Natural killer cell (primary cell): ENCODE measurements around the gene KPNA2. TPM values are rescaled to one million over a fixed set of nuclear protein-coding genes. Genes with fewer than 3 reads are reported as not detected.
"Not testable (repeated sequence)": the region's sequence is repeated elsewhere in the genome, so short reads cannot be mapped to it uniquely, and the experiment has no call there.

Source experiments
- ATAC-seq, 3 donors: fragments of 150-1000 bp in 2 of 3; fragments of 200-7000 bp in 1 of 3; cut with Tn5 transposase; 1 replicate in 1 of 3; 2 replicates in 2 of 3; pipeline ENCODE4 v1.10.0; 2021; ENCODE audit warnings: mild to moderate bottlenecking in 2 of 3, moderate library complexity in 2 of 3
- DNase-seq, 2 donors: peaks; one replicate each; pipeline versions ENCODE4 v3.0.0 to v3.0.0-alpha.2; 2013 to 2021; ENCODE audit warnings: mixed read lengths in 1 of 2
- H3K27ac ChIP-seq: one replicate; pipeline ENCODE4 v1.5.1; 2013; ENCODE audit warnings: mild to moderate bottlenecking, low read length
- H3K27me3 ChIP-seq: one replicate; pipeline ENCODE4 v1.6.1; 2013; ENCODE audit warnings: low read length; ENCODE audit not compliant: control insufficient read depth, insufficient read depth
- H3K36me3 ChIP-seq: one replicate; pipeline ENCODE4 v1.6.1; 2013; ENCODE audit warnings: low read length; ENCODE audit not compliant: control insufficient read depth, insufficient read depth
- H3K4me1 ChIP-seq: one replicate; pipeline ENCODE4 v1.6.1; 2013; ENCODE audit warnings: low read length; ENCODE audit not compliant: control insufficient read depth, insufficient read depth
- H3K4me3 ChIP-seq: one replicate; pipeline ENCODE4 v1.5.1; 2013; ENCODE audit warnings: low read length
- H3K9me3 ChIP-seq: one replicate; pipeline ENCODE4 v1.6.1; 2013; ENCODE audit warnings: low read length; ENCODE audit not compliant: control insufficient read depth, insufficient read depth
- H3K27ac Mint-ChIP-seq, 2 donors: one replicate each; pipeline ENCODE4 v1.8.0; 2022; ENCODE audit warnings: mild to moderate bottlenecking in 2 of 2, mixed read lengths in 2 of 2, moderate library complexity in 1 of 2
- H3K27me3 Mint-ChIP-seq, 2 donors: one replicate each; pipeline ENCODE4 v1.8.0; 2022; ENCODE audit warnings: low read depth in 2 of 2, mixed read lengths in 2 of 2
- H3K36me3 Mint-ChIP-seq: one replicate; pipeline ENCODE4 v1.8.0; 2022; ENCODE audit warnings: mixed read lengths
- H3K4me1 Mint-ChIP-seq, 2 donors: one replicate each; pipeline ENCODE4 v1.8.0; 2022; ENCODE audit warnings: mixed read lengths in 2 of 2
- H3K4me3 Mint-ChIP-seq: one replicate; pipeline ENCODE4 v1.8.0; 2022; ENCODE audit warnings: mild to moderate bottlenecking, moderate library complexity, mixed read lengths
- H3K9me3 Mint-ChIP-seq, 2 donors: one replicate each; pipeline ENCODE4 v1.8.0; 2022; ENCODE audit warnings: mixed read lengths in 2 of 2
- CTCF ChIP-seq: fragments of 200-600 bp; IDR thresholded peaks from one replicate; pipeline ENCODE4 v1.8.0; 2022; ENCODE audit warnings: antibody characterized with exemption
- WGBS: methylation state at CpG from one replicate; pipeline ENCODE4 v1.1.7; 2013; ENCODE audit warnings: missing lambda C conversion rate; ENCODE audit not compliant: insufficient coverage; 5-methylcytosine and 5-hydroxymethylcytosine counted together
- intact Hi-C: fragments of 100-400 bp; cut with micrococcal nuclease; formaldehyde crosslinking; loops from one replicate; pipeline ENCODE4 v1.14.2; 2022
- total RNA-seq, 4 donors: library from RNA; stranded (reverse); fragments of 120-200 nt in 1 of 4; gene quantifications; one replicate each; pipeline versions ENCODE4 v1.2.3 to v1.2.4, GENCODE V29; 2013 to 2022

The KPNA2 gene
- total RNA-seq, 3 donors from 2014 or later (not counting 1 experiment from before 2014, with no cell fraction given), result 45.1 to 52.8 (median 49.3) TPM

GRCh38 chr17:68036304-68037147, 991 bp downstream of the KPNA2 start:
- no peak for TF ChIP-seq CTCF
- intact Hi-C loops, result no loop called here
- 11% methylated on average over 8 of the region's 11 CpGs for WGBS
- Mint-ChIP-seq H3K4me3 (peak overlapping the region; percentile 93), H3K27me3 (no peaks in the 10 kb centered on the region), H3K36me3 (no peaks in the 10 kb centered on the region), H3K9me3 (no peaks in the 10 kb centered on the region), H3K4me1 (peaks cover 8 to 13% of the 10 kb centered on the region in 2 donors), H3K27ac (peak overlapping the region; percentile 88 to 90)
- peak overlapping the region; percentile 79 for H3K27ac ChIP-seq
- H3K27me3 ChIP-seq, result no peaks in the 10 kb centered on the region
- no peak for ATAC-seq
- no peaks in the 10 kb centered on the region for H3K9me3 ChIP-seq
- no peak for DNase-seq
- H3K4me1 ChIP-seq, result no peaks in the 10 kb centered on the region
- H3K36me3 ChIP-seq, result peaks cover 21% of the 10 kb centered on the region
- H3K4me3 ChIP-seq, result peak overlapping the region; percentile 84

DNA sequence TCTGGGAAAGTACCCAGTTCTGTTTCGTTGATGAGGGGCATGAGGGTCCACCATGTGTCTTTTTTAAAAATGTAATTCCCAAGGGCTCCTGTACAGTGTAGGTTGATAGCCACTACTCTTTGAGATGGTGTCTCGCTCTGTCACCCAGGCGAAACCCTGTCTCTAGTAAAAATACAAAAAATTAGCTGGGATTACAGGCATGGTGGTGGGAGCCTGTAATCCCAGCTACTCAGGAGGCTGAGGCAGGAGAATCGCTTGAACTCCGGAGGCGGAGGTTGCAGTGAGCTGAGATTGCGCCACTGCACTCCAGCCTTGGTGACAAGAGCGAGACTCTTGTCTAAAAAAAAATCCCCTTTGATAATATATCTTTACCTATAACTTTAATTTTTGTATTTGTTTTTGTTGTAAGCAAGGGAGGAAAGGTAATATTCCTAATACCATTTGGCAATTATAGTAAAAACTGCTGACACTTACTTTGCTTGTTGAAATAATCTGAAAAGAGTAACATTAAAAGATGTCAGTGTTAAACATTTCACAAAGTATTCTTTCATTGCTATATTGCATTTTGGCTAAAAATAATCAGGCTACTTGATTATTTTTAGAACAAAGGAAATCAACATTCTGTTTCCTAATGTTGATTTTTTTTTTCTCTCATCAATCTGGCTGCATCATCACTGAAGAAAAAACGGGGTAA, 11.8 kb downstream of the KPNA2 start:
- H3K4me3 ChIP-seq, result no peak overlapping the region
- Mint-ChIP-seq H3K9me3 (no peaks in the 10 kb centered on the region), H3K27me3 (no peaks in the 10 kb centered on the region), H3K4me3 (no peak overlapping the region), H3K27ac (no peak overlapping the region), H3K4me1 (no peaks in the 10 kb centered on the region), H3K36me3 (peaks cover 30% of the 10 kb centered on the region)
- intact Hi-C loops, result no loop called here
- ATAC-seq (no peak), DNase-seq (no peak)
- 82% methylated on average over 7 of the region's 9 CpGs for WGBS
- no peaks in the 10 kb centered on the region for H3K27me3 ChIP-seq
- no peak overlapping the region for H3K27ac ChIP-seq
- no peaks in the 10 kb centered on the region for H3K4me1 ChIP-seq
- H3K9me3 ChIP-seq, result no peaks in the 10 kb centered on the region
- H3K36me3 ChIP-seq, result peaks cover 44% of the 10 kb centered on the region
- TF ChIP-seq CTCF, result no peak

DNA sequence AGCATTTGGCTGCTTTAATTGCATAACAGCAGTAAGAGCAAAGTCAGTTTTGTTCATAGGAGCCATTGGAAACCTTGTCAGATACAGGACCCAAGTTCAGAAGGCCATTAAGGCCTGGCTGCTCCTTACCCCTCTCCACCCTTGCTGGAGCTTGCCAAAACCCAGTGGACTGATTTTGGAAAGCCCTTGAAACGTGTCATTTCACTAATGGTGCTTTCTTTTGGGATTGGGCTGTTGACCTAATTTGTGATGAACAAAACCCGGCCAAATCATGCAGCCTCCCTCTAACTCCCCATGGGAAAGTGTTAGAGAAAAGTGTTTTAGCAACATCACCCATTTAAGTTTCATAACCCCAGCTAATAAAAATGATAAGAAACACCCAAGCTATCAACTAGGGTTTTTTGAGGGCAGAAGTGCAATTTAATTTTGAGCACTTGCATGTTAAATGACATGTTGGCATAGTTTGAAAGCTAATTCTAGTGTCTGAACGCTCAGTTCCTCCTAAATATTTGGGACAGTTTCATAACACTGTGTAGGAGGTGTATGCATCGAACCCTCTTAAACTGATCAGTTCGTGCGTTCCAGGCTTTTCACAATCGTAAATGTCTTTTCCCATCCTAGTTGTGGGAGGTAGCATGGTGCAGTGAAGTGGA, 12.5 kb downstream of the KPNA2 start:
- H3K9me3 Mint-ChIP-seq, ATAC-seq, H3K4me3 ChIP-seq, H3K27ac Mint-ChIP-seq, H3K4me1 Mint-ChIP-seq, intact Hi-C loops, H3K4me1 ChIP-seq, H3K4me3 Mint-ChIP-seq, H3K9me3 ChIP-seq, H3K27me3 ChIP-seq, H3K27ac ChIP-seq, DNase-seq, H3K27me3 Mint-ChIP-seq: not testable (repeated sequence)
- peaks cover 27% of the 10 kb centered on the region for H3K36me3 Mint-ChIP-seq
- WGBS, result 94% methylated on average over 6 of the region's 7 CpGs
- H3K36me3 ChIP-seq, result peaks cover 39% of the 10 kb centered on the region

DNA sequence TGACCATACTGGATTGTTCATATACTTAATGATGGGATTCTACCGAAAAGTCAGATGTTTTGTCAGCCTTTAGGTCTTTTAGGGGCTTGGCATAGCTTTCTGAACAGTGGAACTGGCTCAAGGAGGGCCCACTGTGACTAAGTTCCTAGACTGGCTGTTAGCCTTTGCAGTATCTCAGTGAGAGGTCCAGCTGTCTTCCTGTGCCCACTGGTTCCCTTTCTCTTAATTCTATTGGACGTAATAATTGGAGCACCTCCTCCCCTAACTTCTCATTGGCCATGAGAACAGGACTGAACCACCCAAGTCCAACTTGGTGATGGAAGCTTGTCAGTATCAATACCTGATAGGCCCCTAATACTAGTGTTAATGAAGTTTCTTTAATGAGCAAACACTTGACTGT, 13.5 kb downstream of the KPNA2 start:
- no peak overlapping the region for H3K27ac ChIP-seq
- TF ChIP-seq CTCF, result no peak
- Mint-ChIP-seq H3K4me1 (no peaks in the 10 kb centered on the region), H3K9me3 (no peaks in the 10 kb centered on the region), H3K4me3 (no peak overlapping the region), H3K36me3 (peaks cover 18% of the 10 kb centered on the region), H3K27me3 (no peaks in the 10 kb centered on the region), H3K27ac (no peak overlapping the region)
- no peaks in the 10 kb centered on the region for H3K9me3 ChIP-seq
- intact Hi-C loops, result no loop called here
- WGBS, result 93% methylated on average over 2 of the region's 2 CpGs
- ATAC-seq (no peak), DNase-seq (no peak)
- H3K4me3 ChIP-seq, result no peak overlapping the region
- H3K36me3 ChIP-seq, result peaks cover 30% of the 10 kb centered on the region
- no peaks in the 10 kb centered on the region for H3K4me1 ChIP-seq
- H3K27me3 ChIP-seq, result no peaks in the 10 kb centered on the region

GRCh38 chr17:68049812-68050437, 14.4 kb downstream of the KPNA2 start:
- 94% methylated on average over 4 of the region's 4 CpGs for WGBS
- H3K4me3 Mint-ChIP-seq, H3K27ac ChIP-seq, H3K9me3 ChIP-seq, H3K4me1 ChIP-seq, H3K4me1 Mint-ChIP-seq, H3K36me3 Mint-ChIP-seq, H3K4me3 ChIP-seq, H3K27me3 Mint-ChIP-seq, ATAC-seq, DNase-seq, H3K27ac Mint-ChIP-seq, H3K27me3 ChIP-seq, H3K9me3 Mint-ChIP-seq, intact Hi-C loops: not testable (repeated sequence)
- peaks cover 20% of the 10 kb centered on the region for H3K36me3 ChIP-seq
